NCI-H2196 (cell line): ENCODE results near the gene DNASE1L1.

Experiments
- DNase-seq: peaks from one replicate; lab custom pipeline; 2025; ENCODE audit not compliant: unreplicated experiment; lab: John Stamatoyannopoulos, UW

Gene DNASE1L1

GRCh38 chrX:154436983-154437752 lies 28.1 kb upstream of the DNASE1L1 start, which contains the start of gene GDI1:
TSS of gene GDI1 (plus strand) at chrX:154437154. CDS start at chrX:154437255, 101 bp downstream.
- DNase-seq, result peak; percentile 41

- DNase-seq, result peak; percentile 21
These were observed 27.4 kb upstream of the DNASE1L1 start for GRCh38 chrX:154436374-154436982.

- DNase-seq, result no peak
These were observed 26.2 kb upstream of the DNASE1L1 start for GRCh38 chrX:154435171-154435733.

GRCh38 chrX:154434394-154435168 lies 25.5 kb upstream of the DNASE1L1 start:
- DNase-seq, result no peak

GRCh38 chrX:154433605-154434004 lies 24.6 kb upstream of the DNASE1L1 start:
- DNase-seq, result no peak

GRCh38 chrX:154432210-154432609 lies 23.2 kb upstream of the DNASE1L1 start:
- no peak for DNase-seq

GRCh38 chrX:154431341-154431740 lies 22.3 kb upstream of the DNASE1L1 start:
- DNase-seq, result no peak

- no peak for DNase-seq
These were observed 21.9 kb upstream of the DNASE1L1 start for GRCh38 chrX:154430916-154431315.

GRCh38 chrX:154430479-154430878 lies 21.4 kb upstream of the DNASE1L1 start:
- DNase-seq, result no peak

- no peak for DNase-seq
These were observed 20.7 kb upstream of the DNASE1L1 start for GRCh38 chrX:154429711-154430110.

GRCh38 chrX:154428176-154429171 lies 19.4 kb upstream of the DNASE1L1 start, which contains the start of gene ATP6AP1:
TSS of gene ATP6AP1 (plus strand) at chrX:154428677. CDS start at chrX:154428693, 16 bp downstream.
- peak; percentile 86 for DNase-seq

GRCh38 chrX:154426916-154427770 lies 18.1 kb upstream of the DNASE1L1 start:
- no peak for DNase-seq

- DNase-seq, result no peak
These were observed 11.3 kb upstream of the DNASE1L1 start for GRCh38 chrX:154420402-154420756.

GRCh38 chrX:154419688-154420401 lies 10.8 kb upstream of the DNASE1L1 start:
- peak; percentile 41 for DNase-seq

- DNase-seq, result no peak
These were observed 10.1 kb upstream of the DNASE1L1 start for GRCh38 chrX:154419189-154419588.

- peak; percentile 8 for DNase-seq
These were observed 8.1 kb upstream of the DNASE1L1 start for GRCh38 chrX:154417157-154417556.

GRCh38 chrX:154413142-154413541 lies 4.1 kb upstream of the DNASE1L1 start:
- DNase-seq, result no peak

- DNase-seq, result peak; percentile 3
These were observed 3.4 kb upstream of the DNASE1L1 start for GRCh38 chrX:154412468-154412867.

GRCh38 chrX:154411981-154412340 lies 2.9 kb upstream of the DNASE1L1 start:
- peak; percentile 51 for DNase-seq
